Psoas muscle (tissue), 8 donors: ENCODE data around the gene PBX1. TPM values are rescaled to one million over a fixed set of nuclear protein-coding genes. Genes with fewer than 3 reads are reported as not detected.

Experiments
- ATAC-seq, 4 donors: fragments of 200-7000 bp; cut with Tn5 transposase; one replicate each; pipeline ENCODE4 v1.9.1; 2020; ENCODE audit warnings: moderate library complexity in 3 of 4, mild to moderate bottlenecking in 2 of 4
- DNase-seq, 2 donors: peaks; one replicate each; pipeline ENCODE4 v3.0.0-alpha.2; 2020
- H3K27ac ChIP-seq: fragments of 200-600 bp; one replicate; pipeline ENCODE4 v1.8.0; 2022
- H3K27me3 ChIP-seq, 3 donors: fragments of 200-600 bp in 1 of 3; one replicate each; pipeline versions ENCODE4 v1.6.1 to v1.8.0; 2013 to 2022; ENCODE audit warnings: low read length in 2 of 3, mild to moderate bottlenecking in 2 of 3, moderate library complexity in 1 of 3; ENCODE audit not compliant: insufficient read depth in 3 of 3
- H3K36me3 ChIP-seq, 2 donors: fragments of 200-600 bp in 1 of 2; one replicate each; pipeline versions ENCODE4 v1.6.1 to v1.8.0; 2013 to 2022; ENCODE audit warnings: low read depth in 1 of 2, mild to moderate bottlenecking in 1 of 2, moderate library complexity in 1 of 2; ENCODE audit not compliant: insufficient read depth in 1 of 2
- H3K4me1 ChIP-seq: fragments of 200-600 bp; one replicate; pipeline ENCODE4 v1.8.0; 2022
- H3K4me3 ChIP-seq: fragments of 200-600 bp; one replicate; pipeline ENCODE4 v1.8.0; 2022; ENCODE audit warnings: mild to moderate bottlenecking
- H3K9me3 ChIP-seq: fragments of 200-600 bp; one replicate; pipeline ENCODE4 v1.8.0; 2022
- CTCF ChIP-seq: fragments of 200-600 bp; IDR thresholded peaks from one replicate; pipeline ENCODE4 v1.8.0; 2022; ENCODE audit warnings: antibody characterized with exemption
- WGBS, 3 donors: extraction: QIAGEN DNeasy Blood & Tissue Kit; methylation state at CpG; one replicate each; pipeline versions ENCODE4 v1.1.6 to v1.1.7; 2013; 5-methylcytosine and 5-hydroxymethylcytosine counted together
- intact Hi-C, 2 donors: fragments of 100-400 bp; cut with DNase I; formaldehyde crosslinking; loops; one replicate each; pipeline versions ENCODE4 v1.11.0 to v1.14.2; 2022
- polyA plus RNA-seq, 3 donors: library from polyadenylated mRNA; stranded (reverse); fragments of 200-250 nt; gene quantifications; one replicate each; pipeline ENCODE4 v1.2.3, GENCODE V29; 2013
- total RNA-seq, 4 donors: library from RNA; stranded (reverse); fragmentation: NEBNext Ultra II Directional in 2 of 4; extraction: Animal tissue kit (Norgen Biotek cat#: 25700) in 2 of 4; gene quantifications; one replicate each; pipeline versions ENCODE4 v1.2.1 to v1.2.4, GENCODE V29; 2021 to 2023
- donor health status: healthy with polysubstance abuse.
- donor health status: DM: no; HTN: no; CAD: no; lungs with moderate emphysema.
- donor health status: Bipolar disorder and iron deficiency.
- donor health status: healthy.
- donor health status: DM: yes; HTN: yes; CAD: no.
- donor health status: DM: no; HTN: no; CAD: no.
- donor health status: DM: no; HTN: no; CAD: no.
- donor health status: DM: yes; HTN: yes; CAD: no.

Gene PBX1
- total and polyA plus RNA-seq, 7 donors: 10.6 to 69.9 (median 59.3) TPM

GRCh38 chr1:164631751-164632150 is 72.8 kb downstream of the PBX1 start:
- Histone ChIP-seq H3K9me3 (no peaks in the 10 kb centered on the region), H3K27ac (peak overlapping the region; percentile 67), H3K36me3 (no peaks in the 10 kb centered on the region), H3K27me3 (no peaks in the 10 kb centered on the region), H3K4me3 (no peak overlapping the region), H3K4me1 (peaks cover 66% of the 10 kb centered on the region)
- DNase-seq (no peak), ATAC-seq (no peak)
- no peak for TF ChIP-seq CTCF
- intact Hi-C loops: no loop called here
- 78 to 89% (median 81%) methylated on average over 7 of the region's 7 CpGs for WGBS, 3 donors

DNA sequence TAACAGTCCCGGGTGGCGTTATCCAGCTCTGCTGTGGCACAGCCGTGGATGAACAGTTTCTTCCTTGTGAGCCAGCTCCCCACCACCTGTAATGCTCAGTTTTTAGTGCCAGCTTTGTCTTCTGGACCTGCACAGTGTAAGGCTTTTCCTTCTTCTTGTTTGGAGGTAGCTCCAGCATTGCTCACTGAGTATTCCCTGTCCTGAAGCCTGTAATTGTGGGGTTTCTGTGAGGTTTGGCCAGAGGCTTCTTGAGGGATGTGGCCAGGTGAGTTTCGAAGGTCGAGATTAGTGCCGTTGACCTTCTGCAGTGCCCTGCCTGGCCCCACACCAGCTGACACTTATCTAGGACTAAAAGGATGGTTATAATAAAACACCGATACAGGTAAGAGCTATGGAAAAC is 75.0 kb downstream of the PBX1 start:
- intact Hi-C loops: no loop called here
- no peak for ATAC-seq
- peaks cover 81% of the 10 kb centered on the region for H3K4me1 ChIP-seq
- no peaks in the 10 kb centered on the region for H3K27me3 ChIP-seq
- no peak for TF ChIP-seq CTCF
- H3K4me3 ChIP-seq: no peak overlapping the region
- no peaks in the 10 kb centered on the region for H3K36me3 ChIP-seq
- H3K27ac ChIP-seq: peak overlapping the region; percentile 95
- no peak for DNase-seq
- WGBS, 3 donors: 34 to 65% (median 37%) methylated on average over 7 of the region's 7 CpGs
- H3K9me3 ChIP-seq: no peaks in the 10 kb centered on the region

DNA sequence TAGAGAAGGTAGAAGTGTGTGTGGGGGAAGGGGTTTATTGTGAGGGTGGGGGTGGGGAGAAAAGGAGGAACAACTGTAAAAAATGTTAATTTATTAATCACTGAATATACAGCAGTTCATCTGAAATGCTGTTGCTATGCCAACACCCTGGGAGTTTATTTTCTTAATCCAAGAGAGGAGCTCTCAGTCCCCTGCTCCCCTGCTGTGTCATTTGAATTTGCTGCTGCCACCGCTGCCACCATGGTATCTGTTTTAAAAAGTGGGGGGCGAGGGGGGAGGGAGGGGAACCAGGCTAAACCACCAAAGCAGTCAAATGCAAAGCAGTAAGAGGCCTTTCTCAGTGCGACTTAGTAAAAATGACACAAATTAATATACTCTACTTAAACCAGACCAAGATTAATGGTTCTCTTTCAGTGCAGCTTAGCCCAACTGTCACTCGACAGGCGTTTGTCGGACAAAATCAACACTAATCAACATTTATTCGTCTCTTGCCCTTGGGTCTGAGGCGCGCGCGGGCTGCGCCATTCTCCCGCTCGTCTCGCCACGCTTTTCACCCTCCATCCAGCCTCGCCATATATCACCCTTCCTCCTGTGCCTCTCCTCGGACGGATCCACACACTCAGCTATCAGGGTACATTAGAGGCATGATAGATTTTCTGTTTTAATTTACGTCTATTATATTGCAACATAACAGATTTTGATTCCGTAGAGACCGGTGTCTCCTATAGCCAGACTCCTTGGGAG is 76.2 kb downstream of the PBX1 start:
- no peak for ATAC-seq
- 83 to 92% (median 88%) methylated on average over 22 of the region's 22 CpGs for WGBS, 3 donors
- Histone ChIP-seq H3K27me3 (no peaks in the 10 kb centered on the region), H3K4me1 (peaks cover 87% of the 10 kb centered on the region), H3K27ac (peak overlapping the region; percentile 95), H3K9me3 (no peaks in the 10 kb centered on the region), H3K36me3 (no peaks in the 10 kb centered on the region), H3K4me3 (no peak overlapping the region)
- no peak for TF ChIP-seq CTCF
- DNase-seq: no peak
- intact Hi-C loops: loop anchor here in 1 of 2 donors (5.0 kb wide), 1 partner anchor 72 kb away; no protein-coding TSS in a partner anchor

DNA sequence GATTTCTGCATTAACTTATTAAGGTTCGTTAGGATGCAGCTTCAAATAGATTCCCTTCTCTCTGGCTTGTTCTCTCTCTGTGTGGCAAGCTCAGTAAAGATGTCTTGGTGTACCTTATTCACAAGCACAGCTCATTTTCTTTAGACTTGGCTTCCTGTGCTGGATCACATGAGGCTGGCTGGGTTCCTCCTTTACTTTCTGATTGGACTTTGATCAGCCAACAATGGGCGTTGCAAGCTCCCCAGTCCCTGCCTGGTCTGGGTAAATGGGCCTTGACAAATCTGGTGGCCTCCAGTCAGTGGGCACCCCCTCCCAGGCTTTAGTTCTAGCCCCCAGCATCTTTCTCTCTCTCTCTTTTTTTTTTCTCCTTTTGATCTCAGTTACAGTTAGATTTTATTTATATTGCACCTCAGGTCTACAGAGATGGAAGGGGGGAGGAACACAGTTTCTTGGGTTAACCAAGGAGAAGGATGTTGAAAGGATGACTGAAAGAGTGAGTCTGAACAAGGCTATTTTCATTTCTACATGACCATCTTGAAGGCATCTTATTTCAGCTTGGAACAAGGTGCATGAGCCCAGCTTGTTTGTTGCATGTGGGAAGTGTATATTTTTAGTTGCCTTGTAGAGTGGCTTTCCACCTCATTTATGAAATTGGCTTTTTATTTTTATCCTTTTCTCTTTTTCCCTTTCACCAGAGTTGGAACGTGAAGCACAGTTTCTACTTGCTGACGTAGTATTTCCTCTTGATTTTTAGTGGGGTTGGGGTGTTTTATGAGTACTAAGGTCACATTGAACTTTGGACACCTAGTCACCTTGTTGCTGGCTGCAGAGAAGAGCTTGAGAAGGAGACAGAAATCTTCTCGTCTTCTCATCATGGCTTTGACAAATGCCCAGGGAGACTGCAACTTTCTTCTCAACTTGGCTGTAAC is 77.1 kb downstream of the PBX1 start:
- intact Hi-C loops: loop anchor here in 1 of 2 donors (5.0 kb wide), 1 partner anchor 71 kb away; no protein-coding TSS in a partner anchor
- Histone ChIP-seq H3K4me3 (no peak overlapping the region), H3K27me3 (no peaks in the 10 kb centered on the region), H3K4me1 (peaks cover 82% of the 10 kb centered on the region), H3K36me3 (no peaks in the 10 kb centered on the region), H3K9me3 (no peaks in the 10 kb centered on the region), H3K27ac (peak overlapping the region; percentile 95)
- no peak for TF ChIP-seq CTCF
- DNase-seq: no peak
- WGBS, 3 donors: 29 to 74% (median 36%) methylated on average over 5 of the region's 5 CpGs
- peak; percentile 21 to 68 (median 38) for ATAC-seq
